GM19468 (cell line): ENCODE results near the gene LDB1.

Experiments used
- ATAC-seq: cut with Tn5 transposase; IDR thresholded peaks from one replicate; pipeline ENCODE4 v1.9.1; 2021; ENCODE audit warnings: mild to moderate bottlenecking, moderate library complexity, moderate number of reproducible peaks; ENCODE audit not compliant: unreplicated experiment; ENCODE audit errors: extremely low read depth

LDB1 gene

GRCh38 chr10:102066399-102067088 lies 53.6 kb downstream of the LDB1 start:
- no peak for ATAC-seq

GRCh38 chr10:102065561-102066398 lies 54.4 kb downstream of the LDB1 start:
- no peak for ATAC-seq

GRCh38 chr10:102064868-102065560 lies 55.2 kb downstream of the LDB1 start, which contains the start of gene HPS6:
HPS6 (plus strand) TSS chr10:102065349; CDS start chr10:102065475, 126 bp downstream.
- ATAC-seq = peak; percentile 82

GRCh38 chr10:102064503-102064867 lies 55.7 kb downstream of the LDB1 start:
- ATAC-seq = no peak

- ATAC-seq = no peak
Observed at GRCh38 chr10:102059987-102060386, 60.2 kb downstream of the LDB1 start.
